MCF 10A (cell line): ENCODE data around the gene PGAM5. TPM values are rescaled to one million over a fixed set of nuclear protein-coding genes. Genes with fewer than 3 reads are reported as not detected.

Source experiments
- BruUV-seq: library from RNA; stranded (reverse); fragments of 400-500 nt; replicated peaks from 2 replicates; lab custom pipeline; 2021; lab: Mats Ljungman, UMichigan
- CTCF ChIA-PET: fragments of 300-600 bp; sonication (Branson Sonifier 250); formaldehyde crosslinking; extraction: SDS; loops from one replicate; lab custom pipeline; 2021; ENCODE audit warnings: antibody characterized with exemption, inconsistent platforms; lab: Yijun Ruan, JAX
- POLR2A ChIA-PET: fragments of 300-600, 350-650 bp; sonication (Branson Sonifier 250); formaldehyde crosslinking; extraction: SDS; loops from one replicate; lab custom pipeline; 2020; ENCODE audit warnings: antibody characterized with exemption, inconsistent platforms; lab: Yijun Ruan, JAX
- DNase-seq: peaks from one replicate; pipeline ENCODE4 v3.0.0-alpha.2; 2018; ENCODE audit not compliant: unreplicated experiment
- H3K27ac Mint-ChIP-seq: one replicate; pipeline ENCODE4 v1.8.0; 2022; ENCODE audit warnings: mild to moderate bottlenecking, low read depth, mixed read lengths; ENCODE audit not compliant: unreplicated experiment
- H3K27me3 Mint-ChIP-seq: one replicate; pipeline ENCODE4 v1.8.0; 2022; ENCODE audit warnings: mixed read lengths; ENCODE audit not compliant: insufficient read depth, unreplicated experiment
- H3K36me3 Mint-ChIP-seq: one replicate; pipeline ENCODE4 v1.8.0; 2022; ENCODE audit warnings: mild to moderate bottlenecking, moderate library complexity, mixed read lengths; ENCODE audit not compliant: insufficient read depth, unreplicated experiment
- H3K4me1 Mint-ChIP-seq: one replicate; pipeline ENCODE4 v1.8.0; 2022; ENCODE audit warnings: mixed read lengths; ENCODE audit not compliant: insufficient read depth, unreplicated experiment
- H3K4me3 Mint-ChIP-seq: one replicate; pipeline ENCODE4 v1.8.0; 2022; ENCODE audit warnings: mild to moderate bottlenecking, moderate library complexity, mixed read lengths; ENCODE audit not compliant: unreplicated experiment
- H3K9me3 Mint-ChIP-seq: one replicate; pipeline ENCODE4 v1.8.0; 2022; ENCODE audit warnings: mixed read lengths; ENCODE audit not compliant: unreplicated experiment
- CTCF ChIP-seq: fragments of 200-600 bp; IDR thresholded peaks from one replicate; pipeline ENCODE4 v1.8.0; 2022; ENCODE audit warnings: antibody characterized with exemption, mild to moderate bottlenecking; ENCODE audit not compliant: unreplicated experiment
- intact Hi-C: fragments of 100-400 bp; cut with micrococcal nuclease; formaldehyde crosslinking; loops from 2 replicates; pipeline ENCODE4 v1.14.1; 2022
- total RNA-seq: library from RNA; stranded (reverse); gene quantifications from 2 replicates; pipeline ENCODE4 v1.2.3, GENCODE V29; 2022

The PGAM5 gene
- total RNA-seq, 1 experiment from 2014 or later, result 84.0 TPM

- Mint-ChIP-seq H3K36me3 (peaks cover 76% of the 10 kb centered on the region), H3K4me1 (no peaks in the 10 kb centered on the region), H3K4me3 (no peak overlapping the region), H3K27ac (no peak overlapping the region), H3K27me3 (no peaks in the 10 kb centered on the region), H3K9me3 (no peaks in the 10 kb centered on the region)
- no TSS peak for BruUV-seq
- no peak for TF ChIP-seq CTCF
- ChIA-PET CTCF (interaction anchor here (1.1 kb wide), 1 partner anchor 144 kb away, joined by 4 read pairs; no protein-coding TSS in a partner anchor), POLR2A (interaction anchor here (0.6 kb wide), 1 partner anchor 23 kb away, joined by 3 read pairs; no protein-coding TSS in a partner anchor)
- intact Hi-C loops, result no loop called here
- no peak for DNase-seq
Measured at GRCh38 chr12:132668191-132669088, 42.2 kb upstream of the PGAM5 start.

GRCh38 chr12:132669166-132669879 is 41.3 kb upstream of the PGAM5 start:
- Mint-ChIP-seq H3K4me3 (no peak overlapping the region), H3K27me3 (no peaks in the 10 kb centered on the region), H3K9me3 (no peaks in the 10 kb centered on the region), H3K27ac (no peak overlapping the region), H3K4me1 (no peaks in the 10 kb centered on the region), H3K36me3 (peaks cover 83% of the 10 kb centered on the region)
- intact Hi-C loops, result no loop called here
- ChIA-PET CTCF (interaction anchor here (1.1 kb wide), 1 partner anchor 145 kb away, joined by 4 read pairs; no protein-coding TSS in a partner anchor), POLR2A (no interaction called here)
- no peak for DNase-seq
- no peak for TF ChIP-seq CTCF
- BruUV-seq, result no TSS peak

GRCh38 chr12:132672116-132672515 is 38.5 kb upstream of the PGAM5 start:
- CTCF ChIA-PET, result no interaction called here
- no peak for TF ChIP-seq CTCF
- H3K27ac Mint-ChIP-seq, result no peak overlapping the region
- DNase-seq, result no peak
- no TSS peak for BruUV-seq
- peaks cover 82% of the 10 kb centered on the region for H3K36me3 Mint-ChIP-seq
- H3K27me3 Mint-ChIP-seq, result no peaks in the 10 kb centered on the region
- POLR2A ChIA-PET, result no interaction called here
- no peaks in the 10 kb centered on the region for H3K9me3 Mint-ChIP-seq
- no peak overlapping the region for H3K4me3 Mint-ChIP-seq
- H3K4me1 Mint-ChIP-seq, result no peaks in the 10 kb centered on the region
- intact Hi-C loops, result no loop called here

GRCh38 chr12:132672678-132673077 is 38.0 kb upstream of the PGAM5 start:
- no peak for TF ChIP-seq CTCF
- no peak overlapping the region for H3K27ac Mint-ChIP-seq
- no peaks in the 10 kb centered on the region for H3K9me3 Mint-ChIP-seq
- intact Hi-C loops, result no loop called here
- peaks cover 82% of the 10 kb centered on the region for H3K36me3 Mint-ChIP-seq
- no TSS peak for BruUV-seq
- no peaks in the 10 kb centered on the region for H3K4me1 Mint-ChIP-seq
- DNase-seq, result no peak
- no peak overlapping the region for H3K4me3 Mint-ChIP-seq
- no peaks in the 10 kb centered on the region for H3K27me3 Mint-ChIP-seq
- ChIA-PET CTCF (no interaction called here), POLR2A (no interaction called here)
